Gastrocnemius medialis (tissue), 4 donors: ENCODE measurements around the gene CNOT4.

ENCODE experiments used
- POLR2A ChIP-seq, 2 donors: fragments of 450-650 bp; IDR thresholded peaks; one replicate each; pipeline ENCODE4 v1.6.1; 2017; ENCODE audit warnings: antibody characterized with exemption in 2 of 2, mild to moderate bottlenecking in 2 of 2, moderate library complexity in 2 of 2
- TF ChIP-seq, protein P1 (sequence below), 5 experiments: fragments of 450-650 bp in 3 of 5; fragments of 200-600 bp in 2 of 5; sonication (generic) in 2 of 5; IDR thresholded peaks in 4 of 5; conservative IDR thresholded peaks in 1 of 5; 1 replicate in 4 of 5; 2 replicates in 1 of 5; pipeline ENCODE4 v1.5.1; 2016 to 2019; ENCODE audit warnings: antibody characterized with exemption in 5 of 5, mild to moderate bottlenecking in 3 of 5, moderate library complexity in 3 of 5

DNA sequence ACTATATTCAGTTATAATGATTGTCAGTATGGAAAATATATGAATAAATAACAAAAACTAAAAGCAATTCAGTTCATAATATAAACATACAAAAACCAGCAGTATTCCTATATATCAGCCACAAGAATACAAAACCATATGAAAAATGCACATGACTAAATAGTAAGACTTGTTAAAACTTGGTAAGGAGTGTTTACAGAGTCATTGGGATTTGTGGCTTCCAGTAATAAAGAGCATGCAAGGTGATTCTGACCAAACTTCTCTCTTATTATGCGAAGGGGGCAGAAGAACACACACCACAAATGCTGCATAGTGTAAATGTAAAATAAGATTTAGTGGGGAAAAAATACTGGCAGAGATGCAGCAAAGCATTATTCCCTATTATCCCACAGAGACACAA lies 8.8 kb upstream of the CNOT4 start:
- TF ChIP-seq, protein P1, sequence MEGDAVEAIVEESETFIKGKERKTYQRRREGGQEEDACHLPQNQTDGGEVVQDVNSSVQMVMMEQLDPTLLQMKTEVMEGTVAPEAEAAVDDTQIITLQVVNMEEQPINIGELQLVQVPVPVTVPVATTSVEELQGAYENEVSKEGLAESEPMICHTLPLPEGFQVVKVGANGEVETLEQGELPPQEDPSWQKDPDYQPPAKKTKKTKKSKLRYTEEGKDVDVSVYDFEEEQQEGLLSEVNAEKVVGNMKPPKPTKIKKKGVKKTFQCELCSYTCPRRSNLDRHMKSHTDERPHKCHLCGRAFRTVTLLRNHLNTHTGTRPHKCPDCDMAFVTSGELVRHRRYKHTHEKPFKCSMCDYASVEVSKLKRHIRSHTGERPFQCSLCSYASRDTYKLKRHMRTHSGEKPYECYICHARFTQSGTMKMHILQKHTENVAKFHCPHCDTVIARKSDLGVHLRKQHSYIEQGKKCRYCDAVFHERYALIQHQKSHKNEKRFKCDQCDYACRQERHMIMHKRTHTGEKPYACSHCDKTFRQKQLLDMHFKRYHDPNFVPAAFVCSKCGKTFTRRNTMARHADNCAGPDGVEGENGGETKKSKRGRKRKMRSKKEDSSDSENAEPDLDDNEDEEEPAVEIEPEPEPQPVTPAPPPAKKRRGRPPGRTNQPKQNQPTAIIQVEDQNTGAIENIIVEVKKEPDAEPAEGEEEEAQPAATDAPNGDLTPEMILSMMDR (IDR thresholded peaks at IDR 0.05 in 4 of 5, conservative IDR thresholded peaks at IDR 0.05 in 1 of 5), result no peak
- TF ChIP-seq POLR2A (IDR thresholded peaks at IDR 0.05), result no peak
